ENCODE data around the gene SETD3.

GRCh38 chr14:99382781-99383471, 97.7 kb downstream of the SETD3 start:
- TF ChIP-seq CTCF (conservative IDR thresholded peaks at IDR 0.05 in 1 of 2, IDR thresholded peaks at IDR 0.05 in 1 of 2; ENCODE audit: extremely low read depth in 1 of 2, insufficient read depth in 1 of 2, low read depth in 1 of 2, low read length in 2 of 2) (no peak), EZH2 (IDR thresholded peaks at IDR 0.05; ENCODE audit: borderline replicate concordance, low read length) (no peak)
